Kidney epithelial cell (primary cell): ENCODE data around the gene COL23A1. TPM values are rescaled to one million over a fixed set of nuclear protein-coding genes. Genes with fewer than 3 reads are reported as not detected.
"Not testable (repeated sequence)": the region's sequence is repeated elsewhere in the genome, so short reads cannot be mapped to it uniquely, and the experiment has no call there.

Experiments
- DNase-seq: peaks from one replicate; pipeline ENCODE4 v3.0.0-alpha.2; 2010; ENCODE audit warnings: low read depth
- H3K27me3 ChIP-seq: 2 replicates; pipeline ENCODE4 v1.6.0; 2011; ENCODE audit warnings: low read length; ENCODE audit not compliant: control insufficient read depth, insufficient read depth
- H3K36me3 ChIP-seq: 2 replicates; pipeline ENCODE4 v1.5.1; 2011; ENCODE audit warnings: low read length; ENCODE audit not compliant: control insufficient read depth, insufficient read depth
- H3K4me3 ChIP-seq: 2 replicates; pipeline ENCODE4 v1.5.1; 2011; ENCODE audit warnings: low read depth, mild to moderate bottlenecking, control low read depth, low read length
- total RNA-seq: library from RNA; depleted of rRNA; stranded (reverse); fragments of >200 nt; gene quantifications from 2 replicates; pipeline ENCODE4 v1.2.3, GENCODE V29; 2015
- TF ChIP-seq, protein P1 (sequence below): IDR thresholded peaks from 2 replicates; pipeline ENCODE4 v1.5.1; 2011; ENCODE audit warnings: mild to moderate bottlenecking, moderate library complexity, low read length, control low read depth, inconsistent platforms; ENCODE audit not compliant: insufficient read depth, poor library complexity, severe bottlenecking

COL23A1 gene
- total RNA-seq, 1 donor from 2014 or later: 0.17 TPM

DNA sequence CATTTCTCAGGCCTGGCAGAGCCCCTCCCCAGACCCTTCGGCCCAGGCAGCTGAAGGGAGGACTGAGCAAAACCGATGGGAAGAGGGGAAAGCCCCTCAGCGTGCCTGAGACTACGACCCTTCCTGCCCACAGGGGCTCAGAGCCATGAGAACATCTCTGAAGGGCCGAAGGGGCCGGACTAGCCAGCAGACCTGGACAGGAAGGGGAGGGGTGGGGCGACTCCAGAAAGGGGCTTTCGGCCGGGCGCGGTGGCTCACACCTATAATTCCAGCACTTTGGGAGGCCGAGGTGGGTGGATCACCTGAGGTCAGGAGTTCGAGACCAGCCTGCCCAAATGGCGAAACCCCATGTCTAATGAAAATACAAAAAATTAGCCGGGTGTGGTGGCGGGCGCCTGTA is 271.8 kb downstream of the COL23A1 start:
- H3K36me3 ChIP-seq: no peaks in the 10 kb centered on the region
- H3K4me3 ChIP-seq: no peak overlapping the region
- TF ChIP-seq, protein P1, sequence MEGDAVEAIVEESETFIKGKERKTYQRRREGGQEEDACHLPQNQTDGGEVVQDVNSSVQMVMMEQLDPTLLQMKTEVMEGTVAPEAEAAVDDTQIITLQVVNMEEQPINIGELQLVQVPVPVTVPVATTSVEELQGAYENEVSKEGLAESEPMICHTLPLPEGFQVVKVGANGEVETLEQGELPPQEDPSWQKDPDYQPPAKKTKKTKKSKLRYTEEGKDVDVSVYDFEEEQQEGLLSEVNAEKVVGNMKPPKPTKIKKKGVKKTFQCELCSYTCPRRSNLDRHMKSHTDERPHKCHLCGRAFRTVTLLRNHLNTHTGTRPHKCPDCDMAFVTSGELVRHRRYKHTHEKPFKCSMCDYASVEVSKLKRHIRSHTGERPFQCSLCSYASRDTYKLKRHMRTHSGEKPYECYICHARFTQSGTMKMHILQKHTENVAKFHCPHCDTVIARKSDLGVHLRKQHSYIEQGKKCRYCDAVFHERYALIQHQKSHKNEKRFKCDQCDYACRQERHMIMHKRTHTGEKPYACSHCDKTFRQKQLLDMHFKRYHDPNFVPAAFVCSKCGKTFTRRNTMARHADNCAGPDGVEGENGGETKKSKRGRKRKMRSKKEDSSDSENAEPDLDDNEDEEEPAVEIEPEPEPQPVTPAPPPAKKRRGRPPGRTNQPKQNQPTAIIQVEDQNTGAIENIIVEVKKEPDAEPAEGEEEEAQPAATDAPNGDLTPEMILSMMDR: no peak
- H3K27me3 ChIP-seq: no peaks in the 10 kb centered on the region
- no peak for DNase-seq

DNA sequence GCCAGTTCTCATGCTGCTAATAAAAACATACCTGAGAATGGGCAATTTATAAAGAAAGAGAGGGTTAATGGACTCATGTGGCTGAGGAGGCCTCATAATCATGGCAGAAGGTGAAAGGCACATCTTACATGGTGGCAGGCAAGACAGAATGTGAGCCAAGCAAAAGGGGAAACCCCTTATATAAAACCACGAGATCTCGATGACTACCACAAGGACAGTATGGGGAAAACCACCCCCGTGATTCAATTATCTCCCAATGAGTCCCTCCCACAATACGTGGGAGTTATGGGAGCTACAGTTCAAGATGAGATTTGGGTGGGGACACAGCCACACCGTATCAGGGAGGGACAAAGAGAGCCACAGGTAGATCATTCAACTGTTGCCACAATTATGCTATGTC is 272.5 kb downstream of the COL23A1 start:
- DNase-seq, H3K27me3 ChIP-seq, H3K4me3 ChIP-seq, H3K36me3 ChIP-seq: not testable (repeated sequence)

DNA sequence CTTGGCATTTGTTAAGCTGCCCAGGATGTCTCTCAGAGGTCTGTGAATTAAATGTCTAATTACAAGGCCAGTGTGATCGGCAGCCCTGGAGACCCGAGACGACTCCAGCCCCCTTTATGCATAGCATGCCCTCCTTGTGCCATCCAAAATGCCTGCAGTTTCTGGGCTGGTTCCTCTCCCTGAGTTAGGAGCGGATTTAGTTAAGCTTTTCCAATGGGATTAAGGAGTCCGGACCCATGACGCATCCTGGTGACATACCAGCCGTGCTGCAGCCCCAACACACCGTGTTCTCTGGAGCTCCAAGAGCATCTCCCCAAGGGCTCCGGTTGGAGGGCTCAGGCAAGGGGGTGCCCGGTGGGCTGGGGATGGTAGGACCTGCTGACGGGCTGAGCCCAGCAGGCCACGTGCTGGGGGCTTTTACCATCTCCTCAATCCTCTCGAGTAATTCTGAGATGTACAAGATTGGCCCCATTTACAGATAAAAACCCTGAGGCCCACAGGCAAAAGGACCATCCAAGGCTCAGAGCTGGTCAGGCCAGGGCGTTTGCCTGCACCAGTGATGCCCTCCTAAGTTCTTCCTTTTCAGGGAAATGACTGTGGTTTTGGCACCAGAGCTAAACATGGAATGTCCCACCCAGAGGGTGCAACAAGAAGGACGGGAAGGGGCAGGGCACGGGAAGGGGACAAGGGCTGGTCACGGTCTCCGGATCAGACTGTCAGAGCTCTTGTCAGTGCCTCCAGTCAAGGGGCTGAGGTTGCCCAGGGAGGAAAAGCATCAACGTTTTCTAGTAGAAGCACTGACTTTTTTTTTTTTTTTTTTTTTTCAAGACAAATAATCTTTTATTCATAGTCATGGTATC is 275.0 kb downstream of the COL23A1 start:
- TF ChIP-seq, protein P1: no peak
- H3K4me3 ChIP-seq: no peak overlapping the region
- no peaks in the 10 kb centered on the region for H3K27me3 ChIP-seq
- no peak for DNase-seq
- H3K36me3 ChIP-seq: no peaks in the 10 kb centered on the region

DNA sequence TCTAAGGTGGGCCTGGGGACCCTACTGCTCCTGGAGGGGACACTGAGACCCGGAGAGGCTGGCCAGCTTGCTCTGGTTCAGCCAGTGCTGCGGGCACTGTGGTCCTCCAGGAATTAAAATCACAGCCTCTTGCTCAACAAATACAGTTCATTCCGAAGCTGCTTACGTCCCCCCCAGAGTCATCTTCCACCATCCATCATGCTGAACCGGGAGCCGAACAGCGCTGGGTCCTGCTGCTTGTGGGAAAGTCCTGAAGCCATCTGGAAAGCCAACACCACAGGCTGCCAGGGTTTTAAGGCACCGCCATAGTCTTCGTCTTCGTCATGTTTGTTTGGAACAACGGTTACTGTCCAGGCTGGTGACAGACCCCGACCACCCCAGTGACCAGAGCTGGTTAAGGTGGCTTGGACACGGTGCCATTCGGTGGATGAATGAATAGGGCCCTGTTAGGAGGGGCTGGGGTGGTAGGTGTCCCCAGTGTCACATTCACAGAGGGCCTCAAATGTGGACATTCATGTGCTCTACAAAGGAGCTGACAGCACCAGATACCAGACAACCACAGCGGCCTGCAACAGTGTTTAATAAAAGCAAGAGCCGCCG is 276.0 kb downstream of the COL23A1 start:
- DNase-seq: no peak
- Histone ChIP-seq H3K36me3 (no peaks in the 10 kb centered on the region), H3K27me3 (no peaks in the 10 kb centered on the region), H3K4me3 (no peak overlapping the region)
- TF ChIP-seq, protein P1: no peak

DNA sequence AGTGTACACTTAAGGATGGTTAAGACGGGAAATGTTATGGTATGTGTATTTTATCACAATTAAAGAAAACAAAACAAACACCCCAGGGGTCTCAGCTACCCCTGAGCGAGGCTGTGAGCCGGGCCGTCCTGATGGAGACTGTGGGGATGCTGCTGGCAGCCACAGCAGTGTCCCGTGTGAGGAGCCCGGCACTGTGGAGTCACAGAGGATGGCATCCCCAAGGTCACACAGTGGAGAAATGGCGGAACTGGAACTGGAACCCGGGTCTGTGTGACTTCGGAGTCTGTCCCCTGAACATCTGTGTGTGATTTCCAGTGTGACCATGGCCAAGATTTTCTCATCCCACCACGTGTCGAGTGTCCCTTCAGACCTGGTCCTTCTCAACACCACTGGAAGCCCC is 276.9 kb downstream of the COL23A1 start:
- DNase-seq: no peak
- TF ChIP-seq, protein P1: no peak
- Histone ChIP-seq H3K27me3 (no peaks in the 10 kb centered on the region), H3K36me3 (no peaks in the 10 kb centered on the region), H3K4me3 (no peak overlapping the region)

DNA sequence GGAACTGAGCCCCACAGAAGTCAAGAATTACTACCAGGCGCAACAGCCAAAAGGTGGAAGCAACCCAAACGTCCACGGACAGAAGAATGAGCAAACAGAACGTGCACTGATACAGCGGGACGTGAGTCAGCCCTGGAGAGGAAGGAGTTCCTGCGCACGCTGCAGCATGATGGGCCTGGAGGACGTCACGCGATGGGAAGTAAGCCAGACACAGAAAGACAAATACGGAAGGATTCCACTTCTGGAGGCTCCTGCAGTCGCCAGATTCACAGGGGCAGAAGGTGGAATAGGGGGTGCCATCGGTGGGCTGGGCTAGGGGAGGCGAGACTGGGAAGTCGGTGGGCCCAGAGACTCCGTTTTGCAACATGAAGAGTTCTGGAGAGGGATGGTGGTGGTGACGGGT is 277.3 kb downstream of the COL23A1 start:
- Histone ChIP-seq H3K27me3 (no peaks in the 10 kb centered on the region), H3K36me3 (no peaks in the 10 kb centered on the region), H3K4me3 (no peak overlapping the region)
- no peak for DNase-seq
- TF ChIP-seq, protein P1: no peak
